DND-41 (cell line): ENCODE measurements around the gene AOPEP.

Source experiments
- ATAC-seq: fragments of 200-7000 bp; cut with Tn5 transposase; 3 replicates; pipeline ENCODE4 v1.9.1; 2021; ENCODE audit warnings: low read depth; ENCODE audit not compliant: insufficient read depth
- DNase-seq: peaks from one replicate; pipeline ENCODE4 v3.0.0-alpha.2; 2020
- H2AFZ ChIP-seq: 2 replicates; pipeline ENCODE4 v1.6.0; 2012; ENCODE audit warnings: low read depth, low read length
- H3K27ac ChIP-seq: 2 replicates; pipeline ENCODE4 v1.5.1; 2012; ENCODE audit warnings: low read length, inconsistent platforms
- H3K27me3 ChIP-seq: fragments of 200-600 bp; sonication (generic); 2 replicates; pipeline ENCODE4 v1.6.0; 2012; ENCODE audit warnings: low read length, mild to moderate bottlenecking, inconsistent platforms; ENCODE audit not compliant: insufficient read depth, poor library complexity
- H3K36me3 ChIP-seq: 2 replicates; pipeline ENCODE4 v1.5.1; 2012; ENCODE audit warnings: low read length, inconsistent platforms; ENCODE audit not compliant: insufficient read depth
- H3K4me1 ChIP-seq: 2 replicates; pipeline ENCODE4 v1.5.1; 2012; ENCODE audit warnings: mild to moderate bottlenecking, low read length; ENCODE audit not compliant: insufficient read depth
- H3K4me2 ChIP-seq: 2 replicates; pipeline ENCODE4 v1.6.0; 2012; ENCODE audit warnings: mild to moderate bottlenecking, moderate library complexity, low read length, inconsistent platforms; ENCODE audit not compliant: insufficient read depth
- H3K4me3 ChIP-seq, 2 experiments: fragments of 200-600 bp in 1 of 2; shearing (Covaris generic) in 1 of 2; 2 replicates each; pipeline ENCODE4 v1.5.1; 2012 to 2016; ENCODE audit warnings: inconsistent platforms in 2 of 2, low read length in 2 of 2, mild to moderate bottlenecking in 2 of 2, low read depth in 1 of 2, moderate library complexity in 1 of 2
- H3K79me2 ChIP-seq: 2 replicates; pipeline ENCODE4 v1.6.0; 2012; ENCODE audit warnings: low read length, inconsistent platforms; ENCODE audit not compliant: insufficient read depth
- H3K9ac ChIP-seq: 2 replicates; pipeline ENCODE4 v1.6.0; 2012; ENCODE audit warnings: low read depth, mild to moderate bottlenecking, inconsistent platforms, low read length, moderate library complexity
- H3K9me3 ChIP-seq: 2 replicates; pipeline ENCODE4 v1.5.1; 2012; ENCODE audit warnings: low read length, moderate library complexity, mild to moderate bottlenecking, inconsistent platforms; ENCODE audit not compliant: insufficient read depth, severe bottlenecking
- H4K20me1 ChIP-seq: 2 replicates; pipeline ENCODE4 v1.6.0; 2012; ENCODE audit warnings: low read length; ENCODE audit not compliant: insufficient read depth
- CTCF ChIP-seq: IDR thresholded peaks from 2 replicates; pipeline ENCODE4 v1.5.1; 2012; ENCODE audit warnings: borderline replicate concordance, low read length, moderate library complexity, mild to moderate bottlenecking; ENCODE audit not compliant: poor library complexity, severe bottlenecking; ENCODE audit errors: extremely low read depth
- EZH2 ChIP-seq: IDR thresholded peaks from 3 replicates; pipeline ENCODE4 v1.6.1; 2012; ENCODE audit warnings: borderline replicate concordance, low read depth, mild to moderate bottlenecking, moderate library complexity, low read length, inconsistent platforms; ENCODE audit not compliant: severe bottlenecking

AOPEP gene

GRCh38 chr9:94918038-94918753 lies 191.7 kb downstream of the AOPEP start:
- TF ChIP-seq CTCF: no peak
- no peak for TF ChIP-seq EZH2
- Histone ChIP-seq H3K9me3 (no peaks in the 10 kb centered on the region), H3K79me2 (no peaks in the 10 kb centered on the region), H3K4me2 (no peak overlapping the region), H3K4me1 (no peaks in the 10 kb centered on the region), H3K27ac (no peak overlapping the region), H3K9ac (no peak overlapping the region), H4K20me1 (0 out of 2 replicates have a peak, but pooled peaks cover 6% of the 10 kb centered on the region), H2AFZ (no peak overlapping the region), H3K27me3 (no peaks in the 10 kb centered on the region), H3K36me3 (no peaks in the 10 kb centered on the region), H3K4me3 (no peak overlapping the region)
- no peak for DNase-seq
- no peak for ATAC-seq

- Histone ChIP-seq H3K27me3 (no peaks in the 10 kb centered on the region), H3K9ac (no peak overlapping the region), H2AFZ (no peak overlapping the region), H3K36me3 (no peaks in the 10 kb centered on the region), H3K9me3 (no peaks in the 10 kb centered on the region), H3K27ac (no peak overlapping the region), H3K4me2 (no peak overlapping the region), H3K79me2 (no peaks in the 10 kb centered on the region), H4K20me1 (0 out of 2 replicates have a peak, but pooled peaks cover 6% of the 10 kb centered on the region), H3K4me1 (no peaks in the 10 kb centered on the region), H3K4me3 (no peak overlapping the region)
- no peak for ATAC-seq
- TF ChIP-seq CTCF (no peak), EZH2 (no peak)
- no peak for DNase-seq
These were observed 193.0 kb downstream of the AOPEP start for GRCh38 chr9:94919376-94920098.

- Histone ChIP-seq H3K4me2 (no peak overlapping the region), H3K9ac (no peak overlapping the region), H3K36me3 (no peaks in the 10 kb centered on the region), H3K9me3 (no peaks in the 10 kb centered on the region), H3K27ac (no peak overlapping the region), H3K4me3 (no peak overlapping the region), H4K20me1 (0 out of 2 replicates have a peak, but pooled peaks cover 6% of the 10 kb centered on the region), H3K79me2 (no peaks in the 10 kb centered on the region), H3K27me3 (no peaks in the 10 kb centered on the region), H2AFZ (no peak overlapping the region), H3K4me1 (no peaks in the 10 kb centered on the region)
- TF ChIP-seq EZH2 (no peak), CTCF (no peak)
- no peak for ATAC-seq
- DNase-seq: no peak
These were observed 194.1 kb downstream of the AOPEP start for GRCh38 chr9:94920420-94921091.
